ENCODE measurements around the gene PGAP1. TPM values are rescaled to one million over a fixed set of nuclear protein-coding genes. Genes with fewer than 3 reads are reported as not detected.

The PGAP1 gene
- total RNA-seq, 2 experiments from 2014 or later: 29.3 to 33.3 TPM

- Mint-ChIP-seq H3K9me3 (no peaks in the 10 kb centered on the region), H3K27me3 (ENCODE audit: low read depth) (no peaks in the 10 kb centered on the region), H3K36me3 (ENCODE audit: low read depth) (no peaks in the 10 kb centered on the region), H3K27ac (peak overlapping the region; percentile 32), H3K4me3 (no peak overlapping the region), H3K4me1 (ENCODE audit: low read depth) (peaks cover 27% of the 10 kb centered on the region)
- peak; percentile 38 for DNase-seq
- intact Hi-C loops (cut with micrococcal nuclease): loop anchor here (1.0 kb wide), 3 partner anchors 26 to 35 kb away; no protein-coding TSS in a partner anchor
- CTCF ChIA-PET: no interaction called here
These were observed 35.4 kb upstream of the PGAP1 start for GRCh38 chr2:196961889-196962288.

GRCh38 chr2:196959734-196960338 is 33.3 kb upstream of the PGAP1 start:
- DNase-seq: no peak
- H3K4me3 Mint-ChIP-seq: no peak overlapping the region
- H3K27me3 Mint-ChIP-seq (ENCODE audit: low read depth): peaks cover under 1% of the 10 kb centered on the region
- H3K4me1 Mint-ChIP-seq (ENCODE audit: low read depth): peaks cover 27% of the 10 kb centered on the region
- intact Hi-C loops (cut with micrococcal nuclease): no loop called here
- CTCF ChIA-PET: interaction anchor here (0.6 to 0.8 kb wide), 2 partner anchors 29 to 193 kb away, joined by 3 read pairs; no protein-coding TSS in a partner anchor
- H3K36me3 Mint-ChIP-seq (ENCODE audit: low read depth): no peaks in the 10 kb centered on the region
- no peaks in the 10 kb centered on the region for H3K9me3 Mint-ChIP-seq
- no peak overlapping the region for H3K27ac Mint-ChIP-seq

GRCh38 chr2:196959281-196959680 is 32.8 kb upstream of the PGAP1 start:
- Mint-ChIP-seq H3K4me1 (ENCODE audit: low read depth) (peaks cover 27% of the 10 kb centered on the region), H3K27ac (no peak overlapping the region), H3K27me3 (ENCODE audit: low read depth) (peaks cover 2% of the 10 kb centered on the region), H3K9me3 (no peaks in the 10 kb centered on the region), H3K4me3 (no peak overlapping the region), H3K36me3 (ENCODE audit: low read depth) (no peaks in the 10 kb centered on the region)
- DNase-seq: no peak
- intact Hi-C loops (cut with micrococcal nuclease): no loop called here
- CTCF ChIA-PET: interaction anchor here (0.8 kb wide), 1 partner anchor 29 kb away, joined by 3 read pairs; no protein-coding TSS in a partner anchor

- intact Hi-C loops (cut with micrococcal nuclease): no loop called here
- CTCF ChIA-PET: no interaction called here
- no peak for DNase-seq
- peaks cover 2% of the 10 kb centered on the region for H3K27me3 Mint-ChIP-seq (ENCODE audit: low read depth)
- H3K9me3 Mint-ChIP-seq: no peaks in the 10 kb centered on the region
- no peak overlapping the region for H3K27ac Mint-ChIP-seq
- peaks cover 21% of the 10 kb centered on the region for H3K4me1 Mint-ChIP-seq (ENCODE audit: low read depth)
- no peaks in the 10 kb centered on the region for H3K36me3 Mint-ChIP-seq (ENCODE audit: low read depth)
- no peak overlapping the region for H3K4me3 Mint-ChIP-seq
These were observed 31.5 kb upstream of the PGAP1 start for GRCh38 chr2:196957881-196958525.

GRCh38 chr2:196957442-196957841 is 30.9 kb upstream of the PGAP1 start:
- H3K36me3 Mint-ChIP-seq (ENCODE audit: low read depth): no peaks in the 10 kb centered on the region
- CTCF ChIA-PET: no interaction called here
- DNase-seq: no peak
- no peaks in the 10 kb centered on the region for H3K9me3 Mint-ChIP-seq
- intact Hi-C loops (cut with micrococcal nuclease): no loop called here
- H3K27ac Mint-ChIP-seq: no peak overlapping the region
- H3K27me3 Mint-ChIP-seq (ENCODE audit: low read depth): peaks cover 2% of the 10 kb centered on the region
- no peak overlapping the region for H3K4me3 Mint-ChIP-seq
- H3K4me1 Mint-ChIP-seq (ENCODE audit: low read depth): peaks cover 17% of the 10 kb centered on the region

GRCh38 chr2:196956069-196956468 is 29.6 kb upstream of the PGAP1 start:
- H3K9me3 Mint-ChIP-seq: no peaks in the 10 kb centered on the region
- CTCF ChIA-PET: interaction anchor here (1.2 to 1.3 kb wide), 2 partner anchors 30 to 205 kb away, joined by 3 to 4 read pairs; no protein-coding TSS in a partner anchor
- intact Hi-C loops (cut with micrococcal nuclease): no loop called here
- H3K27me3 Mint-ChIP-seq (ENCODE audit: low read depth): peaks cover 2% of the 10 kb centered on the region
- H3K36me3 Mint-ChIP-seq (ENCODE audit: low read depth): no peaks in the 10 kb centered on the region
- DNase-seq: no peak
- no peak overlapping the region for H3K27ac Mint-ChIP-seq
- no peak overlapping the region for H3K4me3 Mint-ChIP-seq
- H3K4me1 Mint-ChIP-seq (ENCODE audit: low read depth): peaks cover 6% of the 10 kb centered on the region

GRCh38 chr2:196955036-196955435 is 28.5 kb upstream of the PGAP1 start:
- H3K4me3 Mint-ChIP-seq: no peak overlapping the region
- H3K9me3 Mint-ChIP-seq: no peaks in the 10 kb centered on the region
- no peak overlapping the region for H3K27ac Mint-ChIP-seq
- DNase-seq: no peak
- intact Hi-C loops (cut with micrococcal nuclease): no loop called here
- peaks cover 9% of the 10 kb centered on the region for H3K4me1 Mint-ChIP-seq (ENCODE audit: low read depth)
- no peaks in the 10 kb centered on the region for H3K36me3 Mint-ChIP-seq (ENCODE audit: low read depth)
- CTCF ChIA-PET: interaction anchor here (1.3 kb wide), 1 partner anchor 31 kb away, joined by 3 read pairs; no protein-coding TSS in a partner anchor
- peaks cover 2% of the 10 kb centered on the region for H3K27me3 Mint-ChIP-seq (ENCODE audit: low read depth)

GRCh38 chr2:196954001-196954400 is 27.5 kb upstream of the PGAP1 start:
- intact Hi-C loops (cut with micrococcal nuclease): no loop called here
- Mint-ChIP-seq H3K4me1 (ENCODE audit: low read depth) (peaks cover 9% of the 10 kb centered on the region), H3K27me3 (ENCODE audit: low read depth) (peaks cover 2% of the 10 kb centered on the region), H3K36me3 (ENCODE audit: low read depth) (no peaks in the 10 kb centered on the region), H3K9me3 (no peaks in the 10 kb centered on the region), H3K27ac (no peak overlapping the region), H3K4me3 (no peak overlapping the region)
- CTCF ChIA-PET: no interaction called here
- no peak for DNase-seq

- Mint-ChIP-seq H3K4me1 (ENCODE audit: low read depth) (peaks cover 5% of the 10 kb centered on the region), H3K36me3 (ENCODE audit: low read depth) (no peaks in the 10 kb centered on the region), H3K9me3 (no peaks in the 10 kb centered on the region), H3K4me3 (no peak overlapping the region), H3K27ac (no peak overlapping the region), H3K27me3 (ENCODE audit: low read depth) (peaks cover 2% of the 10 kb centered on the region)
- CTCF ChIA-PET: interaction anchor here (0.6 to 0.8 kb wide), 2 partner anchors 35 to 834 kb away, joined by 4 read pairs; no protein-coding TSS in a partner anchor
- DNase-seq: no peak
- intact Hi-C loops (cut with micrococcal nuclease): no loop called here
These were observed 26.4 kb upstream of the PGAP1 start for GRCh38 chr2:196952936-196953335.

GRCh38 chr2:196951973-196952372 is 25.5 kb upstream of the PGAP1 start:
- Mint-ChIP-seq H3K36me3 (ENCODE audit: low read depth) (no peaks in the 10 kb centered on the region), H3K4me3 (no peak overlapping the region), H3K27me3 (ENCODE audit: low read depth) (peaks cover 2% of the 10 kb centered on the region), H3K4me1 (ENCODE audit: low read depth) (peaks cover 5% of the 10 kb centered on the region), H3K27ac (no peak overlapping the region), H3K9me3 (no peaks in the 10 kb centered on the region)
- CTCF ChIA-PET: no interaction called here
- intact Hi-C loops (cut with micrococcal nuclease): no loop called here
- DNase-seq: no peak

- DNase-seq: no peak
- no peaks in the 10 kb centered on the region for H3K27me3 Mint-ChIP-seq (ENCODE audit: low read depth)
- intact Hi-C loops (cut with micrococcal nuclease): no loop called here
- H3K36me3 Mint-ChIP-seq (ENCODE audit: low read depth): no peaks in the 10 kb centered on the region
- no peak overlapping the region for H3K4me3 Mint-ChIP-seq
- H3K27ac Mint-ChIP-seq: no peak overlapping the region
- CTCF ChIA-PET: no interaction called here
- H3K4me1 Mint-ChIP-seq (ENCODE audit: low read depth): peaks cover 5% of the 10 kb centered on the region
- no peaks in the 10 kb centered on the region for H3K9me3 Mint-ChIP-seq
These were observed 22.6 kb upstream of the PGAP1 start for GRCh38 chr2:196949116-196949515.

GRCh38 chr2:196944570-196944969 is 18.1 kb upstream of the PGAP1 start:
- no peak for DNase-seq
- intact Hi-C loops (cut with micrococcal nuclease): no loop called here
- no peaks in the 10 kb centered on the region for H3K4me1 Mint-ChIP-seq (ENCODE audit: low read depth)
- no peak overlapping the region for H3K4me3 Mint-ChIP-seq
- CTCF ChIA-PET: no interaction called here
- no peak overlapping the region for H3K27ac Mint-ChIP-seq
- no peaks in the 10 kb centered on the region for H3K36me3 Mint-ChIP-seq (ENCODE audit: low read depth)
- peaks cover 2% of the 10 kb centered on the region for H3K27me3 Mint-ChIP-seq (ENCODE audit: low read depth)
- no peaks in the 10 kb centered on the region for H3K9me3 Mint-ChIP-seq

Data from activated naive CD4-positive, alpha-beta T cell treated with anti-CD3 and anti-CD28 coated beads for 36 hours (primary cell).